NCI-H2107 (cell line): ENCODE measurements around the gene KRTAP2-4.
"Not testable (repeated sequence)": the region's sequence is repeated elsewhere in the genome, so short reads cannot be mapped to it uniquely, and the experiment has no call there.

ENCODE experiments used
- DNase-seq: peaks from one replicate; lab custom pipeline; 2025; lab: John Stamatoyannopoulos, UW

The KRTAP2-4 gene

GRCh38 chr17:41037853-41038350, 27.8 kb downstream of the KRTAP2-4 start:
- no peak for DNase-seq

GRCh38 chr17:41034346-41034935, 31.2 kb downstream of the KRTAP2-4 start, which contains the start of gene KRTAP1-3:
TSS of gene KRTAP1-3 (minus strand) at chr17:41034874. CDS start at chr17:41034821, 53 bp downstream.
- not testable (repeated sequence) for DNase-seq

DNA sequence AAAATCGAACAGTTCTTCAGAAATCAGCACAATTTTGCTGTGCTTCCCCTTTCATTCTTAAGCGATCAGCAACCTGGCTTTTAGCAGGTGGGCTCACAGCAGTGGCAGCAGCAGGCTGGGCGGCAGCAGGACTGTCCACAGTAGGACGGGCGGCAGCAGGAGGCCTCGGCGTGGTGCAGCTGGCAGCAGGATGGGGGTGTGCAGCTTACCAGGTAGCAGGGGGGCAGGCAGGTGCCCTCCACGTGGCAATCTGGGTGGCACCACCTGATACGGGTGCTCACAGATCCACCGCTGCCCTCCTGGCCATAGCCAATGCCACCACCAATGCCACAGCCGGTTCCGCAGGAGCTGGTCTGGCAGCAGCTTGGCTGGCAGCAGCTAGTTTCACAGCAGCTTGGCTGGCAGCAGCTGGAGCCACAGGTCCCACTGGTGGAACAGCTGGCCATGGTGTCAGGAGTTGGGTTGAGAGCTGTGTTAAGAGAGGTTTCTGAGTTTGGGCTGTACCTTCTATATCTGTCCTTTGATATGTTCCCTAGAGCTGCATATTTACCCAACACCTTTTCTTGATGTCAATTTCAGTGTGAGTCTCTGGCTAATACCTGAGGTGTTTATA, 35.9 kb downstream of the KRTAP2-4 start, which contains the start of gene KRTAP1-4:
Gene KRTAP1-4, minus strand, starts transcription at position 563 of the 613 bp plus-strand sequence. Its CDS starts 117 bp downstream, at position 446.
- DNase-seq, result no peak

DNA sequence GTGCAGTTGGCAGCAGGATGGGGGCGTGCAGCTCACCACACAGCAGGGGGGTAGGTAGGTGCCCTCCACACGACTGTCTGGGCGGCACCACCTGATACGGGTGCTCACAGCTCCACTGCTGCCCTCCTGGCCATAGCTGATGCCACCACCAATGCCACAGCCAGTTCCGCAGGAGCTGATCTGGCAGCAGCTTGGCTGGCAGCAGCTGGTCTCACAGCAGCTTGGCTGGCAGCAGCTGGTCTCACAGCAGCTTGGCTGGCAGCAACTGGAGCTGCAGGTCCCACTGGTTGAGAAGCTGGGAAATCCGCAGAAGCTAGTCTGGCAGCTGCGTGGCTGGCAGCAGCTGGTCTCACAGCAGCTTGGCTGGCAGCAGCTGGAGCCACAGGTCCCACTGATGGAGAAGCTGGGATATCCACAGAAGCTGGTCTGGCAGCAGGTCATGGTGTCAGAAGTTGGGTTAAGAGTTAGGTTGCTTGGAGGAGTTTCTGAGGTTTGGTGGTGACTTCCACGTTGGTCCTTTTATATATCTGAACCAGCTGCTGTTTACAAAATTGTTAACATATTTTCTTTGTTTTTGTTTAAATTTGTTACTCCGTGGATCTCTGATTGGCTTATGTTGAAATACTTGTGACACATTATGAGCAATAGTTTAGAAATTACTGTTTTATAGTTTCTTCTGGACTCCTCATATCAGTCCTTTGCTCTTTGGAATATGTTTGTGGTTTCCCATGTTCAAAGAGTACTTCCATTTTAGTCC, 38.8 kb downstream of the KRTAP2-4 start, which contains the start of gene KRTAP1-5:
Gene KRTAP1-5, minus strand, starts transcription at position 494 of the 757 bp plus-strand sequence. Its CDS starts 53 bp downstream, at position 441.
- no peak for DNase-seq

DNA sequence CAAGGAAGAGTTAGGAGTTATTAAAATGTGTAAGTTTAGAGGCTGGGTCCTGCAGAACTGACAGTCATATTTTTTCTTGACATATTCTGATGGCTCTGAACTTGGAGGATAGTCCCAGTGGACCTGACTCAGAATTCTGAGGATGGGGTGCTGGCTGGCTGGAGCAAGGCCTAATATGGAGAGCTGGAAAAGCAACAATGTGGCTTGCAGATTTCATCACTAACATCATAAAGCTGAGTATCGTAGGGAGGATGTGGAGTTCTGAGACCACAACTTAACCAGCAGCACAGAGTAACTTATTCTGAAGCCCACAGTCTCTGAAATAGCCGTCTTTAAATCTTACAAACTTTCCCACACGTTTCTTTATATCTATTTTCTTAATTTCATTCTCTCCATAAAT, 41.0 kb downstream of the KRTAP2-4 start:
- DNase-seq, result no peak

DNA sequence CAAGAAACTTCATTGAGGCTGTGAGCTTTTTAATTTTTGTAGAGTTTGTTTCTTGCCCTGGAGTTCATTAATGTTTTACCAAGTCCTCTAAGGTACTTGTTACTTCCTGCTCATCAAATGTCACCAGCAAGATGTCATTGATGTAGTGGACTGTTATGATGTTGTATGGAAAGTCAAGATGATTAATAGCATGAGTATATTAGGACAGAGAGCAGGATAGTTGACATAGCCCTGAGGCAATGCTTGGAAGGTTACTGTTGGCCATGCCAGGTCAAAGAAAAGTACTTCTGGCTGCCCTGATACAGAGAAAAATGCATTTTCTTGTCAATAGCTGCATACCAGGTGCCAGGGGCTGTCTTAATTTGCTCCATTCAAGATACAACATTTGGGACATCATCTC, 45.3 kb downstream of the KRTAP2-4 start:
- no peak for DNase-seq

- no peak for DNase-seq
Measured at GRCh38 chr17:41019415-41019814, 46.3 kb downstream of the KRTAP2-4 start.

DNA sequence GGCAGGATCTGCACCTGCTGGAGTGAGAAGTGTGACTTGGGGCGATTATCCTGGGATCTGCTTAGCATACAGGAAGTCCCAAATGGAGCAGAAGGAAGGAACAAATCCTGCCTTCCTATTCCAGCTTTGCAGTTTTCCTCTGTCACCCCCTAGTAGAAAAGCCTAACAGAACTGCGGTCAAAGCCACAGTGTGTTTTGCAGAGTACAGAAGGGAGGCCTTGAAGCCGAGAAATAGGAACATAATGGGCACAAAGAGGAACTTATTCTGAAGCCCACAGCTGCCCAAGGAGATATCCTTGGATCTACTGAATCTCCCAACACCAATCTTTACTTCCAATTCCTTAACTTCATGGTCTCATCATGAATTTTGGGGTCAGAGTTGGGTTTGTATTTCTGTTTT, 47.1 kb downstream of the KRTAP2-4 start:
- no peak for DNase-seq

- no peak for DNase-seq
Measured at GRCh38 chr17:41016578-41017215, 49.0 kb downstream of the KRTAP2-4 start.

DNA sequence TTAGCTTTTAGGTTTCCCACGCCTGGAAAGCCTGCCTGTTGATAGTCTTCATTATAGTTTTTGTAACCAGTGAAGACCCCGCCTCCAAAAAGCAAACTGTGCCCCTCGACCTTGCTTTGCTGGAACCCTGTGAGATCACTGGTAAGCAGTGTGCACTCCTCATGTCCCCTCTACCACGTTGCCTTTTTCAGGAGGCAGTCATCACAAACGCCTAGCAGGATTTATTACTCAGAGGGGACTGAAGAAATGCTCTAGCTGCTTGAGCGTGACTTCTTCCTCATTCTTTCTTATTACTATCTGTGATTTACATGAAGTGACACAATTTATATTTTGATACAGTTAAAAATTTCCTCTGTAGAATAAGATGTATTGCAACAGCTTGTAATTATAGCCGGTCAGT, 50.2 kb downstream of the KRTAP2-4 start:
- DNase-seq, result no peak
